ENCODE measurements around the gene NME8.
A peak's percentile ranks its signal among the peaks of the same experiment; 100 is the strongest.

Gene NME8

DNA sequence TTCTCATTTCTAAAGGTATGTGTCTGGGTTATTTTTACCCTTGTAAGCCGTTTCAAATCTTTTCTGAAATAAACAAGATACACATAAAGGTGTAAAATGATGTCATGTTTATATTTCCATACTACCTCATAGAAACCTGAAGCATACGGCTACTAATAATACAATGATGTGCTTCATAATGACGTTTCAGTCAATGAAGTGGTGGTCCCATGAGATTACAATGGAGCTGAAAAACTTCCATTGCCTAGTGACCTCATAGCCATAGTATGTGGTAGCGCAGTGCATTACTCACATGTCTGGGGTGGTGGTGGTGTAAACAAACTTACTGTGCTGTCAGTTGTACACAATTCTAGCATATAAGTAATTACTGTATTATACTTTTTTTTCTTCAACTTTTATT lies 96.9 kb downstream of the NME8 start:
- Mint-ChIP-seq H3K4me1 (peaks cover 38% of the 10 kb centered on the region), H3K27ac (no peak overlapping the region), H3K4me3 (no peak overlapping the region), H3K36me3 (ENCODE audit: low read depth) (no peaks in the 10 kb centered on the region), H3K9me3 (no peaks in the 10 kb centered on the region), H3K27me3 (ENCODE audit: low read depth, poor library complexity) (peaks cover 3% of the 10 kb centered on the region)
- DNase-seq = no peak
- TF ChIP-seq, protein P1, sequence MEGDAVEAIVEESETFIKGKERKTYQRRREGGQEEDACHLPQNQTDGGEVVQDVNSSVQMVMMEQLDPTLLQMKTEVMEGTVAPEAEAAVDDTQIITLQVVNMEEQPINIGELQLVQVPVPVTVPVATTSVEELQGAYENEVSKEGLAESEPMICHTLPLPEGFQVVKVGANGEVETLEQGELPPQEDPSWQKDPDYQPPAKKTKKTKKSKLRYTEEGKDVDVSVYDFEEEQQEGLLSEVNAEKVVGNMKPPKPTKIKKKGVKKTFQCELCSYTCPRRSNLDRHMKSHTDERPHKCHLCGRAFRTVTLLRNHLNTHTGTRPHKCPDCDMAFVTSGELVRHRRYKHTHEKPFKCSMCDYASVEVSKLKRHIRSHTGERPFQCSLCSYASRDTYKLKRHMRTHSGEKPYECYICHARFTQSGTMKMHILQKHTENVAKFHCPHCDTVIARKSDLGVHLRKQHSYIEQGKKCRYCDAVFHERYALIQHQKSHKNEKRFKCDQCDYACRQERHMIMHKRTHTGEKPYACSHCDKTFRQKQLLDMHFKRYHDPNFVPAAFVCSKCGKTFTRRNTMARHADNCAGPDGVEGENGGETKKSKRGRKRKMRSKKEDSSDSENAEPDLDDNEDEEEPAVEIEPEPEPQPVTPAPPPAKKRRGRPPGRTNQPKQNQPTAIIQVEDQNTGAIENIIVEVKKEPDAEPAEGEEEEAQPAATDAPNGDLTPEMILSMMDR (IDR thresholded peaks at IDR 0.05) = no peak

DNA sequence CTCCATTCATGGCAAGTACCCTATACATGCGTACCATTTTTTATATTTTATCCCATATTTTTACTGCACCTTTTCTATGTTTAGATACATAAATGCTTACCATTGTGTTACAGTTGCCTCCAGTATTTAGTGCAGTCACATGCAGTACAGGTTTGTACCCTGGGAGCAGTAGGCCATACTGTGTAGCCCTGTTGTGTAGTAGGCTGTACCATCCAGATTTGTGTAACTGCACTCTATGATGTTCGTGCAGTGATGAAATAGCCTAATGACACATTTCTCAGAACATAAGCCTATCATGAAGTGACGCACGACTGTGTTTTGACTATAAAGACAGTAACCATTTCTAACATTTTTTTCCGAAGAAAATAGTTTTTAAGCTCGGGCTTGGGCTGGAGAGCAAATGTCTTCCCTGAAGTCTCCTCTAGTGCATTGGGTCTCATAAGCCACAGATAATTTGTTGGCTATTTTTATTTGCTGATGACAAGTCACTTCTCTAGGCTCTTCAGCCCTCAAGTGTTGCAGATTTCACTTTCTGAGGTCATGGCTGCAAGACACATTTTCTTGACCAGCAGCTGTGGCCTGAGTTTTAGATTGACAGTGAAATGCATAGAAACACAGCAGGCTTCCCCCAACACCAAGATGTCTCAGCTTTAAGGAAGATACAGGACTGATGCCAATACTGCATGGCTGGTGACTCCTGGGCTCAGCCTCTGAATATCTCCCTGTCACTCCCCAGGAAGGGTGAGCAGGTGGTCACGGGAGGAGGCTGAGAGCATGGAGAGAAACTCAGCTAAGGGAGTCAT lies 98.9 kb downstream of the NME8 start:
- Mint-ChIP-seq H3K27me3 (ENCODE audit: low read depth, poor library complexity) (peaks cover 3% of the 10 kb centered on the region), H3K36me3 (ENCODE audit: low read depth) (no peaks in the 10 kb centered on the region), H3K9me3 (no peaks in the 10 kb centered on the region)

DNA sequence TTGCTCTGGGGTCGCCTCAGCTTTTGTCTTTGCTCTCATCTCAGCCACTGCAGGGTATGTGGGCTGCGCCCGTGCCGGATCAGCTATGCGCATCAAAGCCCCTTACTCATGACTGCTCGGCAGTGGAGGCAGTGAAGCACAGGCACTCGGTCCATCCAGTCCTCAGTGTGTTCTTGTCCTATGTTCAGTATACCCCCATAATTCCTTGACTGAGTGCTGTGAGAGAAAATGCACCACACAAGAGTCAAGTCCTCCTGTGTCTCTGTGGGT lies 99.5 kb downstream of the NME8 start:
- Mint-ChIP-seq H3K27ac (no peak overlapping the region), H3K4me3 (no peak overlapping the region), H3K36me3 (ENCODE audit: low read depth) (no peaks in the 10 kb centered on the region), H3K4me1 (peaks cover 28% of the 10 kb centered on the region), H3K27me3 (ENCODE audit: low read depth, poor library complexity) (peaks cover 3% of the 10 kb centered on the region), H3K9me3 (no peaks in the 10 kb centered on the region)
- peak; percentile 4 for DNase-seq
- TF ChIP-seq, protein P1 (IDR thresholded peaks at IDR 0.05) = no peak

More for the DNA sequence above, 98.9 kb downstream of the NME8 start:
- DNase-seq = no peak
- TF ChIP-seq, protein P1 (IDR thresholded peaks at IDR 0.05) = no peak
- Mint-ChIP-seq H3K4me3 (no peak overlapping the region), H3K4me1 (peaks cover 33% of the 10 kb centered on the region), H3K27ac (no peak overlapping the region)

All from nephron progenitor cell (in vitro differentiated cells).